OCI-LY7 (cell line): ENCODE results near the gene CALN1.

ENCODE experiments used
- EZH2phosphoT487 ChIP-seq: fragments of 200-600 bp; sonication (generic); IDR thresholded peaks from 2 replicates; pipeline ENCODE4 v1.6.1; 2018; ENCODE audit warnings: low read depth, borderline replicate concordance, mild to moderate bottlenecking, mixed run types, antibody characterized with exemption, low read length, moderate library complexity, mixed read lengths
- TF ChIP-seq, protein P1 (sequence below): fragments of 200-600 bp; sonication (generic); conservative IDR thresholded peaks from 2 replicates; pipeline ENCODE4 v1.5.1; 2014; ENCODE audit warnings: mild to moderate bottlenecking, antibody characterized with exemption, low read length, moderate library complexity, mixed read lengths

DNA sequence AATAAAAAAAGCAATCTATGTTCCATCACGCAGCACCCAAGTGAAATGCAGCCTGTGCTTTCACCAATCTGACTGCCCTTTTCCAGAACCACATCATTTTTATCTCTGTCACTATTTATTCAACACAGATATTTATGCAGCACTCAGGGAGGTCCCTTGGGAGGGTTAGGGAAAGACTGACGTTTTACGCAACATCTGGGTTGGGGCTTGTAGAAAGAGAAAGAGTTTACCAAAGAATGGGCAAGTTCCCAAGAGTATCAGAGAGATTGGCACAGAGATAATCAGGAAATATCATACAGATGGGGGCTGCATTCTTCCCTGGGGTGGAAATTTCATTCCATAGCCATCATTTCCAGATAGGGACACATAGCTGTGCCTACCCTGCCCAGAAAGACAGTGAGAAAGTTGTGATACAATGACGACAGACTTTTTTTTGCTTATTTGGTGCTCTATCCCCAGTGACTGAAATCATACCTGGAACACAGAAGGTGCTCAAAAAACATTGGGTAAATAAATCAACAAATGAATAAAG lies 474.2 kb downstream of the CALN1 start:
- TF ChIP-seq, protein P1, sequence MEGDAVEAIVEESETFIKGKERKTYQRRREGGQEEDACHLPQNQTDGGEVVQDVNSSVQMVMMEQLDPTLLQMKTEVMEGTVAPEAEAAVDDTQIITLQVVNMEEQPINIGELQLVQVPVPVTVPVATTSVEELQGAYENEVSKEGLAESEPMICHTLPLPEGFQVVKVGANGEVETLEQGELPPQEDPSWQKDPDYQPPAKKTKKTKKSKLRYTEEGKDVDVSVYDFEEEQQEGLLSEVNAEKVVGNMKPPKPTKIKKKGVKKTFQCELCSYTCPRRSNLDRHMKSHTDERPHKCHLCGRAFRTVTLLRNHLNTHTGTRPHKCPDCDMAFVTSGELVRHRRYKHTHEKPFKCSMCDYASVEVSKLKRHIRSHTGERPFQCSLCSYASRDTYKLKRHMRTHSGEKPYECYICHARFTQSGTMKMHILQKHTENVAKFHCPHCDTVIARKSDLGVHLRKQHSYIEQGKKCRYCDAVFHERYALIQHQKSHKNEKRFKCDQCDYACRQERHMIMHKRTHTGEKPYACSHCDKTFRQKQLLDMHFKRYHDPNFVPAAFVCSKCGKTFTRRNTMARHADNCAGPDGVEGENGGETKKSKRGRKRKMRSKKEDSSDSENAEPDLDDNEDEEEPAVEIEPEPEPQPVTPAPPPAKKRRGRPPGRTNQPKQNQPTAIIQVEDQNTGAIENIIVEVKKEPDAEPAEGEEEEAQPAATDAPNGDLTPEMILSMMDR: no peak
- no peak for TF ChIP-seq EZH2phosphoT487
